Measurements from ENCODE around the gene GDE1. TPM values are rescaled to one million over a fixed set of nuclear protein-coding genes. Genes with fewer than 3 reads are reported as not detected.

The GDE1 gene
- total RNA-seq, 1 experiment from 2014 or later = 45.6 TPM

DNA sequence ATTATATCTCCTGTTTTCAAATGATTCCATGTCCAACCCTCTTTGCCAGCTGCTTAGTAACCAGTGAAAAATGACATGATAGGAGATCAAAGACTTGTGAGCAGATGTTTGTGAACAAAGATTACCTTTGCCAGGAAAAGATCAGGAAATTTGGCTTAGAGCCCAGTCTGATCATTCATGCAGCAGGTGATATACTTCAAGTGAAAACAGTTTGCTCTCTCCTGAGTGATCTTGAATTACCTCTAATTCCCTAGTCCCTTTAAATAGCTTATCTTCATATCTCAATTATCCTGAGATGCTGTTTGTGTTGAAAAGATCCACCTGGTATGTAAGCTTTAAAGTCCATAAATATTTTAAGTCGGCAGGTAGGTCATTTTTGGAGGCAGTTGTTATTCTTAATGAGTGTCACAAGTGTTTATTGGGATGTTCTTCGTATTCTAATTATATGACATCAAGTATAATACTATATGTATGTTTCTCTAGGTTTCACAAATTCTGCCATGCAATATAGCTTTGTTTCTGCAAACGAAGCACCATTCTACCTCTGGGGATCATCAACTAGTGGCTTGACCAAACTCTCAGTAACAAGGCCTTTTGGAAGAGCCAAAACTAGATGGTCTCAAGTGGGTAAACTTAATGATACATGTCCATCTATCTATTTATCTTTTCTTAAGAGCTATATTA is 20.4 kb upstream of the GDE1 start:
- ChIA-PET POLR2A (ENCODE audit: unreplicated experiment) (no interaction called here), CTCF (no interaction called here)
- Histone ChIP-seq H3F3A (ENCODE audit: low read length, unreplicated experiment) (no peaks in the 10 kb centered on the region), H3K9me2 (replicated peaks; ENCODE audit: low read length) (no peaks in the 10 kb centered on the region), H3K4me1 (ENCODE audit: insufficient read depth, low read length) (no peaks in the 10 kb centered on the region), H4K20me1 (ENCODE audit: low read length) (no peaks in the 10 kb centered on the region), H3K4me2 (ENCODE audit: low read length) (no peak overlapping the region), H2AFZ (ENCODE audit: low read length) (no peak overlapping the region), H3K4me3 (ENCODE audit: low read length) (no peak overlapping the region), H3K27me3 (ENCODE audit: low read length) (no peaks in the 10 kb centered on the region), H3K36me3 (ENCODE audit: low read depth, low read length) (peaks cover 23% of the 10 kb centered on the region), H3K79me2 (ENCODE audit: low read length) (no peaks in the 10 kb centered on the region), H3K9me3 (ENCODE audit: low read length) (no peaks in the 10 kb centered on the region), H3K9ac (ENCODE audit: low read length) (no peak overlapping the region), H3K27ac (ENCODE audit: low read length) (no peak overlapping the region)
- TF ChIP-seq, protein P1, sequence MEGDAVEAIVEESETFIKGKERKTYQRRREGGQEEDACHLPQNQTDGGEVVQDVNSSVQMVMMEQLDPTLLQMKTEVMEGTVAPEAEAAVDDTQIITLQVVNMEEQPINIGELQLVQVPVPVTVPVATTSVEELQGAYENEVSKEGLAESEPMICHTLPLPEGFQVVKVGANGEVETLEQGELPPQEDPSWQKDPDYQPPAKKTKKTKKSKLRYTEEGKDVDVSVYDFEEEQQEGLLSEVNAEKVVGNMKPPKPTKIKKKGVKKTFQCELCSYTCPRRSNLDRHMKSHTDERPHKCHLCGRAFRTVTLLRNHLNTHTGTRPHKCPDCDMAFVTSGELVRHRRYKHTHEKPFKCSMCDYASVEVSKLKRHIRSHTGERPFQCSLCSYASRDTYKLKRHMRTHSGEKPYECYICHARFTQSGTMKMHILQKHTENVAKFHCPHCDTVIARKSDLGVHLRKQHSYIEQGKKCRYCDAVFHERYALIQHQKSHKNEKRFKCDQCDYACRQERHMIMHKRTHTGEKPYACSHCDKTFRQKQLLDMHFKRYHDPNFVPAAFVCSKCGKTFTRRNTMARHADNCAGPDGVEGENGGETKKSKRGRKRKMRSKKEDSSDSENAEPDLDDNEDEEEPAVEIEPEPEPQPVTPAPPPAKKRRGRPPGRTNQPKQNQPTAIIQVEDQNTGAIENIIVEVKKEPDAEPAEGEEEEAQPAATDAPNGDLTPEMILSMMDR (conservative IDR thresholded peaks at IDR 0.05; ENCODE audit: low read depth, low read length) = no peak
- no peak for TF ChIP-seq EZH2 (IDR thresholded peaks at IDR 0.05; ENCODE audit: low read length, unreplicated experiment)
- no peak for TF ChIP-seq EZH2phosphoT487 (IDR thresholded peaks at IDR 0.05; ENCODE audit: borderline replicate concordance, low read length)
- BruUV-seq (replicated peaks) = no TSS peak
- ATAC-seq (no peak), DNase-seq (no peak)
- intact Hi-C loops (cut with micrococcal nuclease) = no loop called here

DNA sequence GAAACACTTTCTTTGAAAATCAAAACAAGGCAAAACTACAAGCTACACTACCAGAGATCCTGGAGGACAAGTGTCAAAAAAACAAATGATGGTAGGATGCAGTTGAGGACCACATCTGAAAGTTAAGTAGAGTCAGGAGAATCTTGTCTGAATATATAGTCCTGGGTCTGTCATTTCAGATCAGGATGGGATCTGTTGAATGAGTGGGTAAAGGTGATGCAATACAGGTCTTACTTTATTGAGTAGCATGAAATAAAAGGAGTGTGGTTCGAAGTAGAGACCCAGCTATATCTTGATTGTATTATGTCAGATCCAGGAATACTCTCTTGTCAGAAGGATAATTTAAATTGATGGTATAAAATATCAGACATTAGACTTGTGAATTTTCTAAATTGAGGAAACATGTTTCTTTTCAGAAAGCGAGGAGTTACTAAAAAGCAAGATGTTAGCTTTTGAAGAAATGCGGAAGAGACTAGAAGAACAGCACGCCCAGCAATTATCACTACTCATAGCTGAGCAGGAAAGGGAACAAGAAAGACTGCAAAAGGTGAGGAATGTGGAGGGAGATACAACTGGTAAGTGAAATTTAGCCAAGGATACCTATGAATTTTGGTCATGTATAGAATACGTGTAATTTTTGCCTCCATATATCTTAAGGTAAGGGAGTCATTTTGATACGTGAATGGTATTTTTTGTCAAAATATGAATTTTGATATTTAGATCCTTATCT is 18.5 kb upstream of the GDE1 start:
- Histone ChIP-seq H2AFZ (ENCODE audit: low read length) (no peak overlapping the region), H3K9me2 (replicated peaks; ENCODE audit: low read length) (no peaks in the 10 kb centered on the region), H3F3A (ENCODE audit: low read length, unreplicated experiment) (no peaks in the 10 kb centered on the region), H3K27ac (ENCODE audit: low read length) (no peak overlapping the region), H3K27me3 (ENCODE audit: low read length) (no peaks in the 10 kb centered on the region), H4K20me1 (ENCODE audit: low read length) (no peaks in the 10 kb centered on the region), H3K4me1 (ENCODE audit: insufficient read depth, low read length) (no peaks in the 10 kb centered on the region), H3K9me3 (ENCODE audit: low read length) (no peaks in the 10 kb centered on the region), H3K4me3 (ENCODE audit: low read length) (no peak overlapping the region), H3K79me2 (ENCODE audit: low read length) (no peaks in the 10 kb centered on the region), H3K9ac (ENCODE audit: low read length) (no peak overlapping the region), H3K36me3 (ENCODE audit: low read depth, low read length) (peaks cover 23% of the 10 kb centered on the region), H3K4me2 (ENCODE audit: low read length) (no peak overlapping the region)
- TF ChIP-seq, protein P1 (conservative IDR thresholded peaks at IDR 0.05; ENCODE audit: low read depth, low read length) = no peak
- TF ChIP-seq EZH2 (IDR thresholded peaks at IDR 0.05; ENCODE audit: low read length, unreplicated experiment) = no peak
- TF ChIP-seq EZH2phosphoT487 (IDR thresholded peaks at IDR 0.05; ENCODE audit: borderline replicate concordance, low read length) = no peak
- no peak for ATAC-seq
- intact Hi-C loops (cut with micrococcal nuclease) = no loop called here
- ChIA-PET POLR2A (ENCODE audit: unreplicated experiment) (no interaction called here), CTCF (no interaction called here)
- no TSS peak for BruUV-seq (replicated peaks)
- DNase-seq = no peak

DNA sequence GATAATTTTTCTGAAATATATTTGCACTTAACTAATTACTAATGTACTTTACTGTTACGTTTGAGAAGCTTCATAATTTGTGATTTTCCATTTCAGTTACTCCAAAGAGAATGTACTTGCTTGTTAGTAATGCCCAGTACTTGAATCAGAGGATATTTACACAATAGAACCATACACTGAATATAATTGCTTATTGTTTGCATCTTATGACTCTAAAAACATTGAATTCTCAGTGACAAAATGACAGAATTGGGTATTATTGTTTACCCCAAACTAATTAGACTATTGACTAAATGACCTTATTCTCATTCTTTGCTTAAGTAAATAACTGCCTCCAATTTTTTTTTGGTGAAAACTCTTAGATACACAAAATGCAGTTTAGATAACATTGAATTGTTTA is 10.7 kb upstream of the GDE1 start:
- no peak overlapping the region for H3K27ac ChIP-seq (ENCODE audit: low read length)
- no TSS peak for BruUV-seq (replicated peaks)
- no peaks in the 10 kb centered on the region for H3K9me3 ChIP-seq (ENCODE audit: low read length)
- no peak overlapping the region for H3K9ac ChIP-seq (ENCODE audit: low read length)
- TF ChIP-seq EZH2phosphoT487 (IDR thresholded peaks at IDR 0.05; ENCODE audit: borderline replicate concordance, low read length) (no peak), EZH2 (IDR thresholded peaks at IDR 0.05; ENCODE audit: low read length, unreplicated experiment) (no peak)
- TF ChIP-seq, protein P1 (conservative IDR thresholded peaks at IDR 0.05; ENCODE audit: low read depth, low read length) = no peak
- no peaks in the 10 kb centered on the region for H3K4me1 ChIP-seq (ENCODE audit: insufficient read depth, low read length)
- intact Hi-C loops (cut with micrococcal nuclease) = no loop called here
- H3K36me3 ChIP-seq (ENCODE audit: low read depth, low read length) = peaks cover 14% of the 10 kb centered on the region; the same call in 1 of the 2 replicates
- no peaks in the 10 kb centered on the region for H3F3A ChIP-seq (ENCODE audit: low read length, unreplicated experiment)
- POLR2A ChIA-PET (ENCODE audit: unreplicated experiment) = no interaction called here
- H2AFZ ChIP-seq (ENCODE audit: low read length) = no peak overlapping the region
- no peak for ATAC-seq
- DNase-seq = no peak
- no peaks in the 10 kb centered on the region for H4K20me1 ChIP-seq (ENCODE audit: low read length)
- no peaks in the 10 kb centered on the region for H3K79me2 ChIP-seq (ENCODE audit: low read length)
- no peaks in the 10 kb centered on the region for H3K27me3 ChIP-seq (ENCODE audit: low read length)
- H3K4me2 ChIP-seq (ENCODE audit: low read length) = no peak overlapping the region
- CTCF ChIA-PET = no interaction called here
- H3K9me2 ChIP-seq (replicated peaks; ENCODE audit: low read length) = no peaks in the 10 kb centered on the region
- H3K4me3 ChIP-seq (ENCODE audit: low read length) = no peak overlapping the region

Measured in PC-3 (cell line).